Islet precursor cell (in vitro differentiated cells): Measurements from ENCODE around the gene FBN1.

ENCODE experiments used
- DNase-seq: peaks from one replicate; pipeline ENCODE4 v3.0.0-alpha.2; 2018

Gene FBN1

GRCh38 chr15:48462688-48463087 lies 182.8 kb downstream of the FBN1 start:
- DNase-seq = no peak

GRCh38 chr15:48459571-48460442 lies 185.7 kb downstream of the FBN1 start:
- DNase-seq = no peak

GRCh38 chr15:48458876-48459275 lies 186.6 kb downstream of the FBN1 start:
- DNase-seq = no peak

GRCh38 chr15:48456134-48456533 lies 189.4 kb downstream of the FBN1 start:
- DNase-seq = no peak

GRCh38 chr15:48451736-48452135 lies 193.8 kb downstream of the FBN1 start:
- DNase-seq = no peak

GRCh38 chr15:48451241-48451640 lies 194.3 kb downstream of the FBN1 start:
- no peak for DNase-seq

GRCh38 chr15:48449734-48450133 lies 195.8 kb downstream of the FBN1 start:
- no peak for DNase-seq

- DNase-seq = no peak
Observed at GRCh38 chr15:48447657-48448056, 197.9 kb downstream of the FBN1 start.

GRCh38 chr15:48447058-48447457 lies 198.5 kb downstream of the FBN1 start:
- DNase-seq = no peak

GRCh38 chr15:48442011-48442410 lies 203.5 kb downstream of the FBN1 start:
- no peak for DNase-seq

- peak; percentile 87 for DNase-seq
Observed at GRCh38 chr15:48440084-48440483, 205.4 kb downstream of the FBN1 start.

- no peak for DNase-seq
Observed at GRCh38 chr15:48437178-48437577, 208.3 kb downstream of the FBN1 start.

- DNase-seq = no peak
Observed at GRCh38 chr15:48435321-48435720, 210.2 kb downstream of the FBN1 start.

GRCh38 chr15:48433226-48433886 lies 212.2 kb downstream of the FBN1 start:
- DNase-seq = no peak

GRCh38 chr15:48432688-48433087 lies 212.8 kb downstream of the FBN1 start:
- DNase-seq = no peak

GRCh38 chr15:48427960-48428547 lies 217.5 kb downstream of the FBN1 start:
- peak; percentile 78 for DNase-seq

- peak; percentile 59 for DNase-seq
Observed at GRCh38 chr15:48427479-48427878, 218.0 kb downstream of the FBN1 start.

GRCh38 chr15:48426941-48427340 lies 218.6 kb downstream of the FBN1 start:
- DNase-seq = no peak

- no peak for DNase-seq
Observed at GRCh38 chr15:48426044-48426443, 219.5 kb downstream of the FBN1 start.

GRCh38 chr15:48425051-48425450 lies 220.5 kb downstream of the FBN1 start:
- DNase-seq = peak; percentile 73

- peak; percentile 81 for DNase-seq
Observed at GRCh38 chr15:48423896-48424475, 221.5 kb downstream of the FBN1 start.

- DNase-seq = no peak
Observed at GRCh38 chr15:48423342-48423741, 222.2 kb downstream of the FBN1 start.

GRCh38 chr15:48422401-48422800 lies 223.1 kb downstream of the FBN1 start:
- DNase-seq = no peak

GRCh38 chr15:48421362-48421761 lies 224.1 kb downstream of the FBN1 start:
- DNase-seq = no peak
